ENCODE measurements around the gene MAD2L2. TPM values are rescaled to one million over a fixed set of nuclear protein-coding genes. Genes with fewer than 3 reads are reported as not detected.

The MAD2L2 gene
- total RNA-seq, 4 donors from 2014 or later: 22.7 to 40.0 (median 32.5) TPM

- TF ChIP-seq CTCF (IDR thresholded peaks at IDR 0.05): no peak
- TF ChIP-seq POLR2A (IDR thresholded peaks at IDR 0.05): no peak
- DNase-seq (ENCODE audit: low spot score in 2 of 2): no peak
- WGBS, 2 donors: 30 to 50% methylated on average over 6 to 7 of the region's 9 CpGs
- no peak overlapping the region for H3K4me3 ChIP-seq (ENCODE audit: low read depth, poor library complexity, severe bottlenecking)
- intact Hi-C loops (cut with DNase I; ENCODE audit: low total_unique reads): no loop called here
Observed at GRCh38 chr1:11649237-11649623, 31.7 kb downstream of the MAD2L2 start.

GRCh38 chr1:11648732-11649158 is 32.2 kb downstream of the MAD2L2 start:
- intact Hi-C loops (cut with DNase I; ENCODE audit: low total_unique reads): no loop called here
- DNase-seq (ENCODE audit: low spot score in 2 of 2): no peak
- H3K4me3 ChIP-seq (ENCODE audit: low read depth, poor library complexity, severe bottlenecking): no peak overlapping the region
- no peak for TF ChIP-seq POLR2A (IDR thresholded peaks at IDR 0.05)
- 28 to 37% methylated on average over 15 to 26 of the region's 30 CpGs for WGBS, 2 donors

- intact Hi-C loops (cut with DNase I; ENCODE audit: low total_unique reads): no loop called here
- TF ChIP-seq POLR2A (IDR thresholded peaks at IDR 0.05) (no peak), CTCF (IDR thresholded peaks at IDR 0.05) (no peak)
- no peak for DNase-seq (ENCODE audit: low spot score in 2 of 2)
Observed at GRCh38 chr1:11648039-11648438, 32.9 kb downstream of the MAD2L2 start.

GRCh38 chr1:11647333-11647732 is 33.6 kb downstream of the MAD2L2 start:
- 62 to 81% methylated on average over 4 to 7 of the region's 7 CpGs for WGBS, 2 donors
- H3K4me3 ChIP-seq (ENCODE audit: low read depth, poor library complexity, severe bottlenecking): no peak overlapping the region
- TF ChIP-seq POLR2A (IDR thresholded peaks at IDR 0.05) (no peak), CTCF (IDR thresholded peaks at IDR 0.05) (no peak)
- intact Hi-C loops (cut with DNase I; ENCODE audit: low total_unique reads): no loop called here
- DNase-seq (ENCODE audit: low spot score in 2 of 2): no peak

More at GRCh38 chr1:11648039-11648438, 32.9 kb downstream of the MAD2L2 start:
- H3K4me3 ChIP-seq (ENCODE audit: low read depth, poor library complexity, severe bottlenecking): no peak overlapping the region
- 79 to 82% methylated on average over 6 of the region's 6 CpGs for WGBS, 2 donors

DNA sequence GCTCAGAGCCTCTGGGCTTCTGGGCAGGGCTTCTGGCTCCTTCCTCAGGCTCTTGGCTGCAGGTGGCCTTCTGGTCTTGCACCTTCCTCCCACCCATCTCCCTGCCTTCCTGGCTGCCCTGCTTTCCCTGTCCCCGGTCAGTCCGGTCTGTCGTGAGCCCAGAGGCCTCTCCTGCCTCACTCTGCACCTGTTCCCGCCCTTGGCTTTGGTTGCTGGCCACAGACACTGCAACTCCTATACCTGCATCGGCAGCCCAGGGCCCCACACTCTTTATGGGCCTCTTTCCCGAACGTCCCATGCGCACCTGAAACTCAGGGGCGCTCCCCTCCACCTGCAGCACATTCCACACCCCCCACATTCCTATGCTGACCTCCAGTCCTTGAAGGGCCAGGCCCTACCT is 34.6 kb downstream of the MAD2L2 start:
- TF ChIP-seq CTCF (IDR thresholded peaks at IDR 0.05) (no peak), POLR2A (IDR thresholded peaks at IDR 0.05) (no peak)
- intact Hi-C loops (cut with DNase I; ENCODE audit: low total_unique reads): no loop called here
- WGBS, 2 donors: 86% methylated on average over 9 of the region's 9 CpGs
- no peak for DNase-seq (ENCODE audit: low spot score in 2 of 2)
- no peak overlapping the region for H3K4me3 ChIP-seq (ENCODE audit: low read depth, poor library complexity, severe bottlenecking)

DNA sequence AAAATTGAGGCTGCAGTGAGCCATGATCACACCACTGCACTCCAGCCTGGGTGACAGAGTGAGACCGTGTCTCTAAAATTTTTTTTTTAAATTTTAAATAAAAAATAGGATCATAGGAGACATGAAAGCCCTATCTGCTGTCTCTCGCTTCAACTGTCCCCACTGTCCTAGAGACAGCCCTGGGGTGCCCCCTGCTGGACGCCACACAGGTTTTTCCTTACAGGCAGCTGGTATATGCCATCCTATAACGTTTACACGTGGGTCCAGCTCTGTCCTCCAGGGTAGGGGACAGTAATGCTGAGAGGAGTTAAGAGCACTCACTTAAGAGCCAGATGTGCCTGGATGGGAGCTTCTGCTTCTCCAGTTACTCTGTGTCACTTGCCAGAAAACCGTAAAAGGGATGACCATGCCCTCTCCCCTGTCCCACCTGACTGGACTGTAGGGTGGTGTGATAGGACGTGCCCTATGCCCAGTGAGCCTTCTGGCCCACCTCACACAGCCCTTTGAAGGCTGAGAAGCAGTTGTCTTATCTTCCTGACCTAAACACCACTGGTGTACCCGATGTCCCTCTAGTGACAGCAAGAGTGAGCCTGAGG is 35.2 kb downstream of the MAD2L2 start:
- peak in 1 of 2 donors; percentile 92 for DNase-seq (ENCODE audit: low spot score in 2 of 2)
- intact Hi-C loops (cut with DNase I; ENCODE audit: low total_unique reads): no loop called here
- no peak for TF ChIP-seq CTCF (IDR thresholded peaks at IDR 0.05)
- no peak for TF ChIP-seq POLR2A (IDR thresholded peaks at IDR 0.05)
- WGBS, 2 donors: 33 to 37% methylated on average over 8 of the region's 8 CpGs
- no peak overlapping the region for H3K4me3 ChIP-seq (ENCODE audit: low read depth, poor library complexity, severe bottlenecking)
